ENCODE measurements around the gene PARD3B. TPM values are rescaled to one million over a fixed set of nuclear protein-coding genes. Genes with fewer than 3 reads are reported as not detected.

PARD3B gene
- total and polyA plus RNA-seq, 12 donors = 0.46 to 12.4 (median 8.3) TPM

DNA sequence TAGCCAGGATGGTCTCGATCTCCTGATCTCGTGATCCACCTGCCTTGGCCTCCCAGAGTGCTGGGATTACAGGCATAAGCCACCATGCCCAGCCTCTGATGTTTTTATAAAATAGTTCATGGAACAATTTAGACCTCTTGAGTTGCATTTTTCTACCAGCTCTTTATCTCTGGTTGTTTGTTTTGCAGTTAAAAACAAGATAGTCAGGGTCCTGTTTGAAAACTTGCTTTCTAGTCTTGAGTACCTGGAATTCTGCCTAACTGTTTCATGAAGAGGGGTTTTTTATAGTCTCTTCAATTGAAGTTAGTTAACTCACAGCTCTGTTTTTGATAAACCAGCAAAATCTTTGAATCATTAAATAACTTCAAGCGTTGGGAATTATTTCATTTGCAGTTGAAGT, 244.8 kb downstream of the PARD3B start:
- Histone ChIP-seq H3K27me3 (no peaks in the 10 kb centered on the region), H3K4me1 (peaks cover 0 to 1% (median 0%) of the 10 kb centered on the region in 9 donors), H3K9me3 (no peaks in the 10 kb centered on the region), H3K4me3 (no peak overlapping the region), H3K36me3 (no peaks in the 10 kb centered on the region), H3K27ac (no peak overlapping the region)
- 91 to 98% methylated on average over 3 of the region's 3 CpGs for WGBS, 2 donors
- ATAC-seq (no peak), DNase-seq (no peak)
- TF ChIP-seq, protein P1, sequence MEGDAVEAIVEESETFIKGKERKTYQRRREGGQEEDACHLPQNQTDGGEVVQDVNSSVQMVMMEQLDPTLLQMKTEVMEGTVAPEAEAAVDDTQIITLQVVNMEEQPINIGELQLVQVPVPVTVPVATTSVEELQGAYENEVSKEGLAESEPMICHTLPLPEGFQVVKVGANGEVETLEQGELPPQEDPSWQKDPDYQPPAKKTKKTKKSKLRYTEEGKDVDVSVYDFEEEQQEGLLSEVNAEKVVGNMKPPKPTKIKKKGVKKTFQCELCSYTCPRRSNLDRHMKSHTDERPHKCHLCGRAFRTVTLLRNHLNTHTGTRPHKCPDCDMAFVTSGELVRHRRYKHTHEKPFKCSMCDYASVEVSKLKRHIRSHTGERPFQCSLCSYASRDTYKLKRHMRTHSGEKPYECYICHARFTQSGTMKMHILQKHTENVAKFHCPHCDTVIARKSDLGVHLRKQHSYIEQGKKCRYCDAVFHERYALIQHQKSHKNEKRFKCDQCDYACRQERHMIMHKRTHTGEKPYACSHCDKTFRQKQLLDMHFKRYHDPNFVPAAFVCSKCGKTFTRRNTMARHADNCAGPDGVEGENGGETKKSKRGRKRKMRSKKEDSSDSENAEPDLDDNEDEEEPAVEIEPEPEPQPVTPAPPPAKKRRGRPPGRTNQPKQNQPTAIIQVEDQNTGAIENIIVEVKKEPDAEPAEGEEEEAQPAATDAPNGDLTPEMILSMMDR (IDR thresholded peaks at IDR 0.05) = no peak
- intact Hi-C loops (cut with DNase I) = no loop called here

- intact Hi-C loops (cut with DNase I) = no loop called here
- Histone ChIP-seq H3K27ac (no peak overlapping the region), H3K9me3 (no peaks in the 10 kb centered on the region), H3K36me3 (no peaks in the 10 kb centered on the region), H3K4me1 (peaks cover 0 to 4% (median 0%) of the 10 kb centered on the region in 9 donors), H3K27me3 (no peaks in the 10 kb centered on the region), H3K4me3 (no peak overlapping the region)
- ATAC-seq = no peak
- DNase-seq = no peak
- TF ChIP-seq, protein P1 (IDR thresholded peaks at IDR 0.05) = no peak
Measured at GRCh38 chr2:204791230-204791629, 246.0 kb downstream of the PARD3B start.

GRCh38 chr2:204794624-204795023, 249.3 kb downstream of the PARD3B start:
- 98 to 100% methylated on average over 2 of the region's 2 CpGs for WGBS, 2 donors
- ATAC-seq = no peak
- no peaks in the 10 kb centered on the region for H3K36me3 ChIP-seq

GRCh38 chr2:204795156-204795555, 249.9 kb downstream of the PARD3B start:
- H3K9me3 ChIP-seq = no peaks in the 10 kb centered on the region
- TF ChIP-seq, protein P1 (IDR thresholded peaks at IDR 0.05) = no peak
- no peak overlapping the region for H3K4me3 ChIP-seq
- DNase-seq (no peak), ATAC-seq (no peak)
- H3K27ac ChIP-seq = no peak overlapping the region
- intact Hi-C loops (cut with DNase I) = no loop called here
- H3K27me3 ChIP-seq = no peaks in the 10 kb centered on the region
- no peaks in the 10 kb centered on the region for H3K36me3 ChIP-seq
- 50 to 70% methylated on average over 1 of the region's 1 CpG for WGBS, 2 donors
- H3K4me1 ChIP-seq = peaks cover 0 to 4% (median 0%) of the 10 kb centered on the region in 9 donors

More at GRCh38 chr2:204794624-204795023, 249.3 kb downstream of the PARD3B start:
- TF ChIP-seq, protein P1 (IDR thresholded peaks at IDR 0.05) = no peak
- no peak overlapping the region for H3K27ac ChIP-seq
- peaks cover 0 to 4% (median 0%) of the 10 kb centered on the region in 9 donors for H3K4me1 ChIP-seq
- no peaks in the 10 kb centered on the region for H3K9me3 ChIP-seq
- no peaks in the 10 kb centered on the region for H3K27me3 ChIP-seq
- intact Hi-C loops (cut with DNase I) = no loop called here
- DNase-seq = no peak
- H3K4me3 ChIP-seq = no peak overlapping the region

Data from heart right ventricle (tissue), 16 donors.